ENCODE results near the gene CACNB4. TPM values are rescaled to one million over a fixed set of nuclear protein-coding genes. Genes with fewer than 3 reads are reported as not detected.

Gene CACNB4
- total RNA-seq, 1 experiment from 2014 or later = 0.22 TPM

GRCh38 chr2:152042636-152043615, 55.9 kb downstream of the CACNB4 start:
- Histone ChIP-seq H3K79me2 (ENCODE audit: low read length) (no peaks in the 10 kb centered on the region), H3K4me3 (ENCODE audit: low read length) (no peak overlapping the region), H3K36me3 (ENCODE audit: insufficient read depth, low read length) (no peaks in the 10 kb centered on the region), H3K27me3 (ENCODE audit: low read length) (no peaks in the 10 kb centered on the region), H4K20me1 (ENCODE audit: insufficient read depth, low read depth, low read length) (no peaks in the 10 kb centered on the region), H3K9me2 (replicated peaks; ENCODE audit: insufficient read depth, low read length) (no peaks in the 10 kb centered on the region), H3K27ac (ENCODE audit: low read length) (no peak overlapping the region), H3K9me3 (ENCODE audit: low read length) (no peaks in the 10 kb centered on the region), H2AFZ (ENCODE audit: low read length) (no peak overlapping the region), H3K9ac (ENCODE audit: low read length) (no peak overlapping the region), H3K4me1 (ENCODE audit: low read length) (peaks cover 3% of the 10 kb centered on the region; the same call in 1 of the 2 replicates), H3K4me2 (ENCODE audit: low read depth, low read length, poor library complexity, severe bottlenecking) (peak overlapping the region; percentile 18)
- DNase-seq = peak; percentile 50

- Histone ChIP-seq H4K20me1 (ENCODE audit: insufficient read depth, low read depth, low read length) (no peaks in the 10 kb centered on the region), H3K27me3 (ENCODE audit: low read length) (no peaks in the 10 kb centered on the region), H3K4me1 (ENCODE audit: low read length) (peaks cover 3% of the 10 kb centered on the region; the same call in 1 of the 2 replicates), H3K27ac (ENCODE audit: low read length) (no peak overlapping the region), H3K9me2 (replicated peaks; ENCODE audit: insufficient read depth, low read length) (no peaks in the 10 kb centered on the region), H3K79me2 (ENCODE audit: low read length) (no peaks in the 10 kb centered on the region), H2AFZ (ENCODE audit: low read length) (no peak overlapping the region), H3K4me3 (ENCODE audit: low read length) (no peak overlapping the region), H3K4me2 (ENCODE audit: low read depth, low read length, poor library complexity, severe bottlenecking) (no peak overlapping the region), H3K36me3 (ENCODE audit: insufficient read depth, low read length) (no peaks in the 10 kb centered on the region), H3K9me3 (ENCODE audit: low read length) (no peaks in the 10 kb centered on the region), H3K9ac (ENCODE audit: low read length) (no peak overlapping the region)
- DNase-seq = no peak
These were observed 60.3 kb downstream of the CACNB4 start for GRCh38 chr2:152038441-152038958.

- Histone ChIP-seq H3K36me3 (ENCODE audit: insufficient read depth, low read length) (no peaks in the 10 kb centered on the region), H3K4me1 (ENCODE audit: low read length) (peaks cover 2% of the 10 kb centered on the region; the same call in 1 of the 2 replicates), H3K9me3 (ENCODE audit: low read length) (no peaks in the 10 kb centered on the region), H3K79me2 (ENCODE audit: low read length) (no peaks in the 10 kb centered on the region), H3K9ac (ENCODE audit: low read length) (no peak overlapping the region), H3K27ac (ENCODE audit: low read length) (no peak overlapping the region), H3K27me3 (ENCODE audit: low read length) (no peaks in the 10 kb centered on the region), H3K4me3 (ENCODE audit: low read length) (no peak overlapping the region), H3K4me2 (ENCODE audit: low read depth, low read length, poor library complexity, severe bottlenecking) (no peak overlapping the region), H4K20me1 (ENCODE audit: insufficient read depth, low read depth, low read length) (no peaks in the 10 kb centered on the region), H3K9me2 (replicated peaks; ENCODE audit: insufficient read depth, low read length) (no peaks in the 10 kb centered on the region), H2AFZ (ENCODE audit: low read length) (no peak overlapping the region)
- DNase-seq = no peak
These were observed 61.0 kb downstream of the CACNB4 start for GRCh38 chr2:152037743-152038435.

GRCh38 chr2:152036611-152037469, 62.0 kb downstream of the CACNB4 start:
- H3K36me3 ChIP-seq (ENCODE audit: insufficient read depth, low read length) = no peaks in the 10 kb centered on the region
- DNase-seq = peak; percentile 88
- H3K9ac ChIP-seq (ENCODE audit: low read length) = no peak overlapping the region
- H3K4me1 ChIP-seq (ENCODE audit: low read length) = no peaks in the 10 kb centered on the region
- no peaks in the 10 kb centered on the region for H3K79me2 ChIP-seq (ENCODE audit: low read length)
- H3K27ac ChIP-seq (ENCODE audit: low read length) = no peak overlapping the region
- H3K4me2 ChIP-seq (ENCODE audit: low read depth, low read length, poor library complexity, severe bottlenecking) = no peak overlapping the region
- no peak overlapping the region for H3K4me3 ChIP-seq (ENCODE audit: low read length)
- H2AFZ ChIP-seq (ENCODE audit: low read length) = no peak overlapping the region
- H3K9me3 ChIP-seq (ENCODE audit: low read length) = no peaks in the 10 kb centered on the region
- H3K9me2 ChIP-seq (replicated peaks; ENCODE audit: insufficient read depth, low read length) = no peaks in the 10 kb centered on the region
- no peaks in the 10 kb centered on the region for H3K27me3 ChIP-seq (ENCODE audit: low read length)
- H4K20me1 ChIP-seq (ENCODE audit: insufficient read depth, low read depth, low read length) = no peaks in the 10 kb centered on the region

- Histone ChIP-seq H3K27ac (ENCODE audit: low read length) (no peak overlapping the region), H3K4me1 (ENCODE audit: low read length) (no peaks in the 10 kb centered on the region), H3K79me2 (ENCODE audit: low read length) (no peaks in the 10 kb centered on the region), H3K9me3 (ENCODE audit: low read length) (no peaks in the 10 kb centered on the region), H3K36me3 (ENCODE audit: insufficient read depth, low read length) (no peaks in the 10 kb centered on the region), H3K4me3 (ENCODE audit: low read length) (no peak overlapping the region), H3K4me2 (ENCODE audit: low read depth, low read length, poor library complexity, severe bottlenecking) (no peak overlapping the region), H3K9me2 (replicated peaks; ENCODE audit: insufficient read depth, low read length) (no peaks in the 10 kb centered on the region), H3K27me3 (ENCODE audit: low read length) (no peaks in the 10 kb centered on the region), H2AFZ (ENCODE audit: low read length) (no peak overlapping the region), H4K20me1 (ENCODE audit: insufficient read depth, low read depth, low read length) (no peaks in the 10 kb centered on the region), H3K9ac (ENCODE audit: low read length) (no peak overlapping the region)
- DNase-seq = no peak
These were observed 64.5 kb downstream of the CACNB4 start for GRCh38 chr2:152034257-152034801.

GRCh38 chr2:152033011-152033925, 65.6 kb downstream of the CACNB4 start:
- Histone ChIP-seq H3K4me3 (ENCODE audit: low read length) (no peak overlapping the region), H4K20me1 (ENCODE audit: insufficient read depth, low read depth, low read length) (no peaks in the 10 kb centered on the region), H3K27me3 (ENCODE audit: low read length) (no peaks in the 10 kb centered on the region), H3K27ac (ENCODE audit: low read length) (no peak overlapping the region), H3K9ac (ENCODE audit: low read length) (no peak overlapping the region), H3K79me2 (ENCODE audit: low read length) (no peaks in the 10 kb centered on the region), H3K9me3 (ENCODE audit: low read length) (no peaks in the 10 kb centered on the region), H3K36me3 (ENCODE audit: insufficient read depth, low read length) (no peaks in the 10 kb centered on the region), H3K4me2 (ENCODE audit: low read depth, low read length, poor library complexity, severe bottlenecking) (no peak overlapping the region), H3K9me2 (replicated peaks; ENCODE audit: insufficient read depth, low read length) (no peaks in the 10 kb centered on the region), H3K4me1 (ENCODE audit: low read length) (no peaks in the 10 kb centered on the region), H2AFZ (ENCODE audit: low read length) (no peak overlapping the region)
- no peak for DNase-seq

GRCh38 chr2:152031747-152032306, 67.0 kb downstream of the CACNB4 start:
- Histone ChIP-seq H3K9ac (ENCODE audit: low read length) (no peak overlapping the region), H3K4me1 (ENCODE audit: low read length) (no peaks in the 10 kb centered on the region), H2AFZ (ENCODE audit: low read length) (no peak overlapping the region), H3K4me2 (ENCODE audit: low read depth, low read length, poor library complexity, severe bottlenecking) (no peak overlapping the region), H4K20me1 (ENCODE audit: insufficient read depth, low read depth, low read length) (no peaks in the 10 kb centered on the region), H3K79me2 (ENCODE audit: low read length) (no peaks in the 10 kb centered on the region), H3K27me3 (ENCODE audit: low read length) (no peaks in the 10 kb centered on the region), H3K9me2 (replicated peaks; ENCODE audit: insufficient read depth, low read length) (no peaks in the 10 kb centered on the region), H3K27ac (ENCODE audit: low read length) (no peak overlapping the region), H3K9me3 (ENCODE audit: low read length) (no peaks in the 10 kb centered on the region), H3K36me3 (ENCODE audit: insufficient read depth, low read length) (no peaks in the 10 kb centered on the region), H3K4me3 (ENCODE audit: low read length) (no peak overlapping the region)
- DNase-seq = no peak
